ENCODE data around the gene COX15. TPM values are rescaled to one million over a fixed set of nuclear protein-coding genes. Genes with fewer than 3 reads are reported as not detected.

Gene COX15
- total RNA-seq: 32.3 and 42.4 TPM in 2 replicates

GRCh38 chr10:99732033-99732842 lies at the start of gene COX15, which contains the start of gene CUTC:
Gene COX15 (minus strand): TSS chr10:99732127. CDS start chr10:99732049, 78 bp downstream.
Gene CUTC (plus strand): TSS chr10:99732234. CDS start chr10:99732349, 115 bp downstream.

Other genes starting within 250 kb of the COX15 start
- gene NKX2-3, start 199.2 kb downstream of the COX15 start, total RNA-seq: not detected in 2 replicates
- 24.3 and 24.5 TPM in 2 replicates for gene SLC25A28, start 111.7 kb downstream of the COX15 start, total RNA-seq
- 29.4 and 46.0 TPM in 2 replicates for gene ENTPD7, start 72.6 kb downstream of the COX15 start, total RNA-seq
- gene CUTC, start 107 bp upstream of the COX15 start, total RNA-seq: 16.6 and 26.2 TPM in 2 replicates
- gene ABCC2, start 50.5 kb upstream of the COX15 start, total RNA-seq: 0.97 and 1.6 TPM in 2 replicates